ENCODE measurements around the gene ITGB2. TPM values are rescaled to one million over a fixed set of nuclear protein-coding genes. Genes with fewer than 3 reads are reported as not detected.

The ITGB2 gene
- total RNA-seq, 1 donor from 2014 or later: not detected

DNA sequence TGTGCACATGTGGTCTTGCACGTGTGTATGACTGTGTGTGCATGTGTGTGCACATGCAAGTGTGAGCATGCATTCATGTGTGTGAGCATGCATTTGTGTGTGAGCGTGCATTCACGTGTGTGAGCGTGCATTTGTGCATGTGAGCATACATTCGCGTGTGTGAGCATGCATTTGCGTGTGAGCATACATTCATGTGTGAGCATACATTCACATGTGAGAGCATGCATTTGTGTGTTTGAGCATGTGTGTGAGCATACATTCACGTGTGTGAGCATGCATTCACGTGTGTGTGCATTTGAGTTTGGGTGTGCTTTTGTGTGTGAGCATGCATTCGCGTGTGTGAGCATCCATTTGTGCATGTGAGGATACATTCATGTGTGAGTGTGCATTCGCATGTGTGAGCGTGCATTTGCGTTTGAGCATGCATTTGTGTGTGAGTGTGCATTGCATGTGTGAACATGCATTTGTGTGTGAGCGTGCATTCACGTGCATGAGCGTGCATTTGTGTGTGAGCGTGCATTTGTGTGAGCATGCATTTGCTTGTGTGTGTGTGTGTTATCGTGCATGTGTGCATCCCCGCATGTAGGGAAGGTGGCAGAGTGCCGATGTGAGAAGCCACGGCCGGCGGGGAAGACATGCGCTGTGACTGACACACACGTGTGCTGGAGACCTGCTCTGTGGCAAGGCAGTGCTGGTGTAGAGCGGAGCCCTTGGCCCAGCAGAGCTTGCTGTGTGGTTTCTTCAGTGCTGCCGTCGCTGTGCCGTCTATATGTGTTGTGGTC, 18.2 kb downstream of the ITGB2 start:
- H3K36me3 Mint-ChIP-seq: no peaks in the 10 kb centered on the region
- Histone ChIP-seq H3K27ac (no peak overlapping the region), H3F3A (ENCODE audit: low read depth) (peaks cover 9% of the 10 kb centered on the region), H3K9me3 (ENCODE audit: low read depth) (no peaks in the 10 kb centered on the region), H3K4me1 (peaks cover 14% of the 10 kb centered on the region), H2AFZ (replicated peaks) (no peak overlapping the region), H3K36me3 (no peaks in the 10 kb centered on the region), H3K4me3 (no peak overlapping the region), H3K27me3 (no peaks in the 10 kb centered on the region), H3K79me2 (ENCODE audit: low read depth) (no peaks in the 10 kb centered on the region), H4K20me1 (ENCODE audit: low read depth) (no peaks in the 10 kb centered on the region), H3K4me2 (no peak overlapping the region), H3K9ac (no peak overlapping the region)
- H3K27me3 Mint-ChIP-seq (ENCODE audit: insufficient read depth, low read depth): peaks cover 14% of the 10 kb centered on the region
- no peaks in the 10 kb centered on the region for H3K9me3 Mint-ChIP-seq
- H3K4me3 Mint-ChIP-seq: peak overlapping the region; percentile 9
- TF ChIP-seq EZH2 (IDR thresholded peaks at IDR 0.05): no peak
- no peak for TF ChIP-seq EZH2phosphoT487 (IDR thresholded peaks at IDR 0.05)
- TF ChIP-seq, protein P1, sequence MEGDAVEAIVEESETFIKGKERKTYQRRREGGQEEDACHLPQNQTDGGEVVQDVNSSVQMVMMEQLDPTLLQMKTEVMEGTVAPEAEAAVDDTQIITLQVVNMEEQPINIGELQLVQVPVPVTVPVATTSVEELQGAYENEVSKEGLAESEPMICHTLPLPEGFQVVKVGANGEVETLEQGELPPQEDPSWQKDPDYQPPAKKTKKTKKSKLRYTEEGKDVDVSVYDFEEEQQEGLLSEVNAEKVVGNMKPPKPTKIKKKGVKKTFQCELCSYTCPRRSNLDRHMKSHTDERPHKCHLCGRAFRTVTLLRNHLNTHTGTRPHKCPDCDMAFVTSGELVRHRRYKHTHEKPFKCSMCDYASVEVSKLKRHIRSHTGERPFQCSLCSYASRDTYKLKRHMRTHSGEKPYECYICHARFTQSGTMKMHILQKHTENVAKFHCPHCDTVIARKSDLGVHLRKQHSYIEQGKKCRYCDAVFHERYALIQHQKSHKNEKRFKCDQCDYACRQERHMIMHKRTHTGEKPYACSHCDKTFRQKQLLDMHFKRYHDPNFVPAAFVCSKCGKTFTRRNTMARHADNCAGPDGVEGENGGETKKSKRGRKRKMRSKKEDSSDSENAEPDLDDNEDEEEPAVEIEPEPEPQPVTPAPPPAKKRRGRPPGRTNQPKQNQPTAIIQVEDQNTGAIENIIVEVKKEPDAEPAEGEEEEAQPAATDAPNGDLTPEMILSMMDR (IDR thresholded peaks at IDR 0.05): no peak
- peaks cover 18% of the 10 kb centered on the region for H3K4me1 Mint-ChIP-seq
- no peak overlapping the region for H3K27ac Mint-ChIP-seq
- no peak for DNase-seq (ENCODE audit: low spot score)

- no peak overlapping the region for H2AFZ ChIP-seq (replicated peaks)
- no peaks in the 10 kb centered on the region for H3K27me3 ChIP-seq
- no peak overlapping the region for H3K27ac Mint-ChIP-seq
- no peaks in the 10 kb centered on the region for H3K9me3 ChIP-seq (ENCODE audit: low read depth)
- peaks cover 17% of the 10 kb centered on the region for H3K4me1 Mint-ChIP-seq
- no peaks in the 10 kb centered on the region for H3K9me3 Mint-ChIP-seq
- no peak for DNase-seq (ENCODE audit: low spot score)
- no peak overlapping the region for H3K27ac ChIP-seq
- no peaks in the 10 kb centered on the region for H3K36me3 ChIP-seq
- H3K4me3 ChIP-seq: no peak overlapping the region
- no peak for TF ChIP-seq EZH2phosphoT487 (IDR thresholded peaks at IDR 0.05)
- H3K27me3 Mint-ChIP-seq (ENCODE audit: insufficient read depth, low read depth): peaks cover 13% of the 10 kb centered on the region
- peaks cover 10% of the 10 kb centered on the region for H3K4me1 ChIP-seq
- no peak overlapping the region for H3K4me2 ChIP-seq
- no peak overlapping the region for H3K9ac ChIP-seq
- H3K36me3 Mint-ChIP-seq: no peaks in the 10 kb centered on the region
- no peaks in the 10 kb centered on the region for H3K79me2 ChIP-seq (ENCODE audit: low read depth)
- no peak overlapping the region for H3K4me3 Mint-ChIP-seq
- no peaks in the 10 kb centered on the region for H4K20me1 ChIP-seq (ENCODE audit: low read depth)
- peaks cover 9% of the 10 kb centered on the region for H3F3A ChIP-seq (ENCODE audit: low read depth)
These were observed 19.2 kb downstream of the ITGB2 start for GRCh38 chr21:44901391-44902074.

DNA sequence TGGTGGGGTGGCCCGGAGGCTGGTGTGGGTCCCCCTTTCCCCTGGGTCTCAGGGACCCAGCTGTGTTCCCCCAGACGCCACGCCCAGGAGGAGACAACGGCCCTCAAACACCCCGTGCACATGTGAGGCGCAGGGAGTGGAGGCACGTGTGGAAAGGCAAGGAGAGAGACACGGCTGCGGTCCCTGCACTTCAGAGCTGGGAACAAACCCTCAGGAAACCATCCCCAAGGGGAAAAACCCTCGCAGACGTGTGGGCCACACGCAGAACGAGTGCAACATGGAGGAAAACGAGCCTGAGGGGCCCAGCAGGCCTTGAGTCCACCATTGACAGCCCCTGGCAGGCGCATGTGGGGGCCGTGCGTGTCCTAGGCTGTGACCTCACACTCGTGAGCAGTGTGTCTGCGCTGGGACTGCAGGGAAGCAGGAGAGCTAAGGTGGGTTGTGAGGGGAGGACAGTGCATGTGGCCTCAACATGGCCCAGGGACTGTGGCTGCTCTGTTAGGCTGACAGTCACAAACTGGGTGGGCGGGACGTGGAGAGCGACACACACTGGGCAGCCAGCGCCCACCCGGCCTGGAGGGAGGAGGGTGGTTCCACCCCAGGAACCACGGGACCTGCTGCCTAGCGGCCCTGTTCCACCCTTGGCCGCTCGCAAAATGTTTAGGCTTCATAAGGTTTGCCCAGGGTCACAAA, 20.0 kb downstream of the ITGB2 start:
- Mint-ChIP-seq H3K4me3 (no peak overlapping the region), H3K9me3 (no peaks in the 10 kb centered on the region), H3K36me3 (no peaks in the 10 kb centered on the region), H3K4me1 (peaks cover 15% of the 10 kb centered on the region), H3K27ac (no peak overlapping the region), H3K27me3 (ENCODE audit: insufficient read depth, low read depth) (peaks cover 10% of the 10 kb centered on the region)
- Histone ChIP-seq H3K9ac (no peak overlapping the region), H3K79me2 (ENCODE audit: low read depth) (no peaks in the 10 kb centered on the region), H3K4me2 (no peak overlapping the region), H4K20me1 (ENCODE audit: low read depth) (no peaks in the 10 kb centered on the region), H3K4me3 (no peak overlapping the region), H3K9me3 (ENCODE audit: low read depth) (no peaks in the 10 kb centered on the region), H3K27me3 (no peaks in the 10 kb centered on the region), H2AFZ (replicated peaks) (no peak overlapping the region), H3K4me1 (peaks cover 10% of the 10 kb centered on the region), H3K27ac (no peak overlapping the region), H3K36me3 (no peaks in the 10 kb centered on the region), H3F3A (ENCODE audit: low read depth) (peaks cover 9% of the 10 kb centered on the region)
- no peak for DNase-seq (ENCODE audit: low spot score)
- no peak for TF ChIP-seq EZH2 (IDR thresholded peaks at IDR 0.05)
- TF ChIP-seq, protein P1 (IDR thresholded peaks at IDR 0.05): no peak
- TF ChIP-seq EZH2phosphoT487 (IDR thresholded peaks at IDR 0.05): no peak

All from neural progenitor cell (in vitro differentiated cells).